Measurements from ENCODE around the gene RXRG. TPM values are rescaled to one million over a fixed set of nuclear protein-coding genes. Genes with fewer than 3 reads are reported as not detected.
"Not testable (repeated sequence)": the region's sequence is repeated elsewhere in the genome, so short reads cannot be mapped to it uniquely, and the experiment has no call there.

Gene RXRG
- polyA plus RNA-seq: 10 to 100 TPM in 1 of 3 donors, 1 to 10 TPM in 2; 3.5 to 12.3 (median 4.4) TPM

DNA sequence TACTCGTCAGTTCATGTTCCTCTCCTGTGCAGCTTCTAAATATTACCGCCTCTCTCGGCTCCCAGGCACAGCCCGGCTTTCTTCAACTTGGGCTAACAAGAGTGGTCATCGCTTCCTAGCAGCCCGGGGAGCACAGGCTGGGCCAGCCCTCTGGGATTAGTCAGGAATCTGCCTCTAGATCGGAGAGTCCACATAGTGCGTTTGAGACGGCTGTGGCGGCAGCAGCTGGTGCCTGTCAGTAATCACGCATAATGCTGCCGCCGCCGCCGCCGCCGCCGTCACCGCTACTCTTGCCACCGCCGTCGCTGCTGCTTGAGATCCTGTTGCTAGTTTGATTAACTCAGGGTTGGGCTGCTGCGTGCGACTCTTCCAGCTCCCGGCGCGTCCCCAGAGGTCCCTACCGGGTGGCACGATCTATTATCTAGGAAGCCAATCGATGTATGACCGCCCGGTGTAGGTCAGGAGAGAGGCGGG is at the start of gene RXRG:
TSS of gene RXRG (minus strand) at position 230 of the 474 bp plus-strand sequence. CDS start 233 bp downstream, outside the sequence.
- 0 to 3% (median 2%) methylated on average over 33 of the region's 33 CpGs for WGBS, 3 donors
- no peak within 1 kb of the TSS for H3K27ac ChIP-seq (ENCODE audit: low read depth, low read length)

DNA sequence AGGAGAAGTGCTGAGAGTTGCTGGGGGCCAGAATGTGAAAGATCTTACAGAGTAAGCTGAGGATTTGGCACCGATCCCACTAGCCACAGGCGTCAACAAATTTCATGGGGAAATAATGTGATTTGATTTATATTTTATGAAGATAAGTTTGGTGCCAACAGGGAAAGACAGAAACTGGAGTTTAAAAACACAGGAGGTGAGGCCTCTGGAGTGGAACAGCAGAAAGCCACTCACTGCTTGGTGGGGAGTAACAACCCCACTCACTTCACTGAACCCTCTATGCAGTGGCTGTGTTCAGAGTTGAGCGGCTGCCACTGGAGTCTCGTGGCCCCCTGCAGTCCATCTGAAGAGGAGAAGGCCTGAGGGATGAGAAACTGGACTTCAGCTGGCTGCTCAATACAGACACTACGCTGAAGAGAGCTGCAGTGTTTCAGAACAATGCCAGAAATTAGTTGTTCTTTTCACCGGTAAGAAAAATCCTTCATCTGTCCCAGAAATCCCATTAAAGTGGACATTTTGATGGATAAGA is 48.0 kb upstream of the RXRG start:
- 63 to 78% (median 74%) methylated on average over 6 of the region's 6 CpGs for WGBS, 3 donors
- no peak overlapping the region for H3K27ac ChIP-seq (ENCODE audit: low read depth, low read length)

DNA sequence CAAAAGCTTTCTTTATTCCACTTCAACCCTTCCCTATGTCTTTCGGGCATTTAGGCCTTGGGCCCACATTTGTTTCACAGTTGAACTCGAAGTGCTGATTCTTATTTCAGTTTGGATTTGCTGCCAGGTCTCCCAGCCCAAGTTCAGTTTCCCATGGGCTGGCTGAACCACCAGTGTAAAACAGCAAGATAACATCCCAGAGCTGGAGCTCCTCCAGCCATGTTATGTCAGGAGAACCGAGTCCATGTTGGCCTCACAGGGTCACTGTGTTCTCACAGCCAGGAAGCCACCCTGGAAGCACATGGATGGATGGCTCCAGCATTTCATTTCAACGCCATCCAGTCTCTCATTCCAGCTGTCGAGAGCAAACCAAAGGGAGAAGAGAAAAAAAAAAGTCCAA is 45.2 kb upstream of the RXRG start:
- no peak overlapping the region for H3K27ac ChIP-seq (ENCODE audit: low read depth, low read length)
- WGBS, 3 donors: 55 to 63% (median 56%) methylated on average over 5 of the region's 5 CpGs

DNA sequence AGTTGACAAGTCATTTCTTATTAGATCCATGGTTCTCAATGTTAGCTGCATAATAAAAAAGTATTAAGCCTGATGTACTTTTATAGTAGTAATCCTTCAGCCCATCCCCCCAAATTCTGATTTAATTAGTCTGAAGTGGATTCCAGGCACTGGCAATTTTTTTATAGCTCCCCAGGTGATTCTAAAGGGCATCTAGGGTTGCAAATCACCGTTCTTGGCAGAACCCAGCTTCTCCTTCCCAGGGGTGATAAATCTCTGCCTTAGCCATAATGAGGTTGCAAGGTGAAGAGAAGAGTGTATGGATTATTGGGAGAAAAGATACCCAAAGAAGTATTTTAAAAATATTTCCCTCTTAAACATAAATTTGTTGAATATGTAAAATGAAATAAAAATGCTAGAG is 43.0 kb upstream of the RXRG start:
- H3K27ac ChIP-seq (ENCODE audit: low read depth, low read length): no peak overlapping the region
- 32 to 50% (median 36%) methylated on average over 1 of the region's 1 CpG for WGBS, 3 donors

- WGBS, 3 donors: 59 to 76% (median 63%) methylated on average over 3 of the region's 3 CpGs
- H3K27ac ChIP-seq (ENCODE audit: low read depth, low read length): no peak overlapping the region
These were observed 41.7 kb upstream of the RXRG start for GRCh38 chr1:165486663-165487062.

DNA sequence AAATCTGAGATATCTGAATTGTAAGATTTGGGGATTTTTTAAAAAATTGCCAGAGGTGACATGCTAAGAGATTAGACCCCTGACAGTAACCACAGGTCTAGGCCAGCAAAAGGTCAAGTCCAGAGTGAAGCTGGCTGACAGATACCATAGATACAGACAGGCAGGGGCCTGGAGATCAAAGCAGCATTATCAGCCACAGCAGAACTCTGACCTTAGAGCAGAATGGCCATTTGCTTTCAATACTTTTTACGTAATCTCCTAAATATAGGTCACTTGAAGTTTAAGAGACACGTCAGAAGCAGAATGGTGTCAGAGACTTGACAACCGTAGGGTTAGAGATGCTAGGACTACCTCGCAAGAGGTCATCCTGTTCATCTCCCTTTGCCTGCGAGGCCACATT is 40.8 kb upstream of the RXRG start:
- WGBS, 3 donors: 72 to 91% (median 86%) methylated on average over 5 of the region's 5 CpGs
- no peak overlapping the region for H3K27ac ChIP-seq (ENCODE audit: low read depth, low read length)

DNA sequence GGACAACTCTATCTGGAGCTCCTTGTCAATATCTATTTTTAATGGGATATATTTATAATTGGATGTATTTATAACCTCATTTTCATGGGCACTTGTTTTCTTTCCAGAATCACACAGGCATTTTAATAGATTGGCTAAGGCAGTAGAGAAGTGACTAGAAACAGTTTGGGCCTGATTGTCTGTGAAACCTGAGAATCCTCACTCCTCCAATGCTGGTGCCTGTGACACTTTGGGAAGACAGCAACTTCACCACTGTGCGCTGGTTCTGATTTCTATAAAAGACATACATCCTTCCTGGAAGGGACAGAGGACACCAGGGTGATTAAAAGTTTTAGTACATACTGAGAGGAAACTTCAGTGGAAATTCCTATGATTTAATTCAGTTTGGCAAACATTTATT is 39.6 kb upstream of the RXRG start:
- no peak overlapping the region for H3K27ac ChIP-seq (ENCODE audit: low read depth, low read length)
- 88 to 95% (median 89%) methylated on average over 1 of the region's 1 CpG for WGBS, 3 donors

DNA sequence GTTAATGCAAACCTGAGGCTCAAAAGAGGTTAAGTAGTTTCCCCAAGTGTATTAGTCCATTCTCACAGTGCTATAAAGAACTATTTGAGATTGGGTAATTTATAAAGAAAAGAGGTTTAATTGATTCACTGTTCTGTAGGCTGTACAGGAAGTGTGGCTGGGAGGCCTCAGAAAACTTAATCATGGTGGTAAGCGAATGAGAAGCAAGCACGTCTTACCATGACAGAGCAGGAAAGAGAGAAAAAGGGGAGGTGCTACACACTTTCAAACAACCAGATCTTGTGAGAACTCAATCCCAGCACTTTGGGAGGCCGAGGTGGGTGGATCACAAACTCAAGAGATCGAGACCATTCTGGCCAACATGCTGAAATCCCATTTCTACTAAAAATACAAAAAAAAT is 38.5 kb upstream of the RXRG start:
- 90 to 92% (median 92%) methylated on average over 4 of the region's 4 CpGs for WGBS, 3 donors
- H3K27ac ChIP-seq (ENCODE audit: low read depth, low read length): no peak overlapping the region

- WGBS, 3 donors: 28 to 44% (median 29%) methylated on average over 6 of the region's 6 CpGs
- no peak overlapping the region for H3K27ac ChIP-seq (ENCODE audit: low read depth, low read length)
These were observed 37.0 kb upstream of the RXRG start for GRCh38 chr1:165481820-165482532.

DNA sequence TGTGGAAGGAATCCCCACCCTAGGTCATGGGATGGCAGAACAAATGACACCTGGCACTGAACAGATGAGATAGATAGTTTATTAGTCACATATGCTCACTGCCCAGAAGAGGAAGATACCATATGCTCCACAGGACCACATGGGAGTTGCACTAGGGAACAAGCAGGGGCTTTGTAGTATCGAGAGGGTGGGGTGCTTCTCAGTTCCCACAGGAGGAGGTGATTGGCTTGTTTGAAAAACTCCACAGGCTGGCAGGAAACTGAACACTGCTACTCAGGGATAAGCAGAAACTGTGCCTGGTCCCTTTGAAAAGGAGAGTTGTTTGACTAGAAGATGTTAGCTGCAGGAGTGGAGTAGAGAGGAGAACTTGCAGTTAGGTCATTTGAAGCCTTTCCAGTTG is 31.9 kb upstream of the RXRG start:
- H3K27ac ChIP-seq (ENCODE audit: low read depth, low read length): no peak overlapping the region
- WGBS, 3 donors: 31 to 48% (median 44%) methylated on average over 1 of the region's 1 CpG

GRCh38 chr1:165474196-165474595 is 29.3 kb upstream of the RXRG start:
- WGBS, 3 donors: 87 to 89% (median 88%) methylated on average over 2 of the region's 2 CpGs
- no peak overlapping the region for H3K27ac ChIP-seq (ENCODE audit: low read depth, low read length)

GRCh38 chr1:165473081-165473480 is 28.2 kb upstream of the RXRG start:
- WGBS, 3 donors: 66 to 88% (median 87%) methylated on average over 4 of the region's 4 CpGs
- no peak overlapping the region for H3K27ac ChIP-seq (ENCODE audit: low read depth, low read length)

GRCh38 chr1:165468726-165469249 is 23.9 kb upstream of the RXRG start:
- no peak overlapping the region for H3K27ac ChIP-seq (ENCODE audit: low read depth, low read length)
- WGBS, 3 donors: 76 to 86% (median 84%) methylated on average over 6 of the region's 6 CpGs

- no peak overlapping the region for H3K27ac ChIP-seq (ENCODE audit: low read depth, low read length)
- WGBS, 3 donors: 36 to 86% (median 80%) methylated on average over 2 of the region's 2 CpGs
These were observed 23.3 kb upstream of the RXRG start for GRCh38 chr1:165468253-165468652.

DNA sequence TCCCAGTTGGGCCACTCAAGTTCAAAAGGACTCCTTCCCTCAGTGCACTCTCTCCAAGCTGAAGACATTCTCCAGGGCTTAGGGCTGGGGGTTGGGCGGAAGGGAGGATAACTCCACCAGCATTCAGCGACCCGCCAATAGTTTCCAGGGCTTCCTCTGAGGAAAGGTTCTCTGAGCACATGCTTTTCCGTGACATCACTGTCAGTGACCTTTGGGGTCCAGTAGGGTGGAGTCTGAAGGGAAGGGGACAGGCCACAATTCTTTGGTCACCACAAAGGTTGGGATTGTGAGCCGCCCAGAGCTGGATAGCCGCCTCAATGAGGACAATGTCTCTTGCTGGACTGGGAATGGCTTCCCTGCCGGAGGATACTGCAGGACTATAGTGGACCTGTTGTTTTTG is 22.8 kb upstream of the RXRG start:
- no peak overlapping the region for H3K27ac ChIP-seq (ENCODE audit: low read depth, low read length)
- WGBS, 3 donors: 76 to 80% (median 76%) methylated on average over 7 of the region's 7 CpGs

DNA sequence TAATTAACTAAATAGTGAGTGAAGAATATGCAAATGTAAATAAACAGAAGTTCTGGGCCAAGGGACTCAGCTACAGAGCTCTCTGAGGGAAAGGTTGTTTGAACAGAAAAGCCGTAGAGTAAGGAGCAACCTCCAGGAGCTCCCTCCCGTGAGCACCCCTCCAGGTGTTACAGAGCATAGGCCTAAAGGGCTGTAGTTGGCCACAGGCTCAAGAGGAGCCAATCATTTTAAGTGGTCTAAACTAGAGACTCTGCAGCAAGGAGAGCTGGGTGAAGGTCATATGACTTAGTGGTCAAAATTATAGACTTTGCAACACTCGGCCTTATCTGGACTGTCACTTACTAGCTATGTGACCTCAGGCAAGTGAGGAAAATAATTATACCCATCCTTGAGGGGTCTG is 19.1 kb upstream of the RXRG start:
- no peak overlapping the region for H3K27ac ChIP-seq (ENCODE audit: low read depth, low read length)
- 53 to 87% (median 78%) methylated on average over 3 of the region's 3 CpGs for WGBS, 3 donors

DNA sequence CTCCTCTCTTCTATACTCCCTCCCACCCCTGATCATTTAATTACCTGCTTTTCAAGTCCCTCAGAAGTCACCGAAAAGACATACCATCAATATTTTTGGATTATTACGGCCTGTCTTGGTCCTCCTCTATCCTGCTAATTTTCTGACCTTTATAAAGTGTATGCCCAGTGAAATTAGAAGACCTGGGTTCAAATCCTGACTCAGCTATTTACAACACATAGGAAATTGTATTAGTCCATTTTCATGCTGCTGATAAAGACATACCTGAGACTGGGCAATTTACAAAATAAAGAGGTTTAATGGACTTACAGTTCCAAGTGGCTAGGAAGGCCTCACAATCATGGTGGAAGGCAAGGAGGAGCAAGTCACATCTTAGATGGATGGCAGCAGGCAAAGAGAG is 14.8 kb upstream of the RXRG start:
- H3K27ac ChIP-seq (ENCODE audit: low read depth, low read length): not testable (repeated sequence)
- WGBS, 3 donors: 82 to 94% (median 90%) methylated on average over 2 of the region's 2 CpGs

- WGBS, 3 donors: 57 to 83% (median 81%) methylated on average over 6 of the region's 6 CpGs
- no peak overlapping the region for H3K27ac ChIP-seq (ENCODE audit: low read depth, low read length)
These were observed 11.9 kb upstream of the RXRG start for GRCh38 chr1:165456861-165457260.

GRCh38 chr1:165456114-165456513 is 11.2 kb upstream of the RXRG start:
- no peak overlapping the region for H3K27ac ChIP-seq (ENCODE audit: low read depth, low read length)
- WGBS, 3 donors: 62 to 84% (median 79%) methylated on average over 1 of the region's 1 CpG

DNA sequence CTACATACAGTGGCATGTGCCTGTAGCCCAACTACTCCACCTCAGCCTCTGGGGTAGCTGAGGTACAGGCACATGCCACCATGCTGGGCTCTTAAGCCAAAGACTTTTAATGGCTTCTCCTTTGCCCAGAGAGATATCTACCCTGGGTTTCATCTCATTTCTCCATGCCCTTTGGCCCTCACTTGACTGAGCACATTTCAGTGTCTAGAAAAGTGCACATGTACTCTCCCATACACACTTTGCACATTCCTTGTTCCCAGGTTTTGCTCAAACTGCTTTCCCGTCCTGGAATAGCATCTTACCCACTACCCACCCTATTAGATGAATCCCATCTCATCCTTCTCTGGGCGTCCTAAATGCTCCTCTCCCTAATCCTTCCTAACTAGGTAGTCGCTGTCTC is 10.2 kb upstream of the RXRG start:
- 82 to 91% (median 91%) methylated on average over 3 of the region's 3 CpGs for WGBS, 3 donors
- no peak overlapping the region for H3K27ac ChIP-seq (ENCODE audit: low read depth, low read length)

All from adipose tissue (tissue), 3 donors.